ENCODE results near the gene FAN1.

The FAN1 gene

GRCh38 chr15:30921781-30922479 is 18.2 kb downstream of the FAN1 start:
- no peak for DNase-seq

GRCh38 chr15:30922480-30923311 is 19.0 kb downstream of the FAN1 start:
- DNase-seq, result no peak

GRCh38 chr15:30923429-30923828 is 19.7 kb downstream of the FAN1 start:
- no peak for DNase-seq

DNA sequence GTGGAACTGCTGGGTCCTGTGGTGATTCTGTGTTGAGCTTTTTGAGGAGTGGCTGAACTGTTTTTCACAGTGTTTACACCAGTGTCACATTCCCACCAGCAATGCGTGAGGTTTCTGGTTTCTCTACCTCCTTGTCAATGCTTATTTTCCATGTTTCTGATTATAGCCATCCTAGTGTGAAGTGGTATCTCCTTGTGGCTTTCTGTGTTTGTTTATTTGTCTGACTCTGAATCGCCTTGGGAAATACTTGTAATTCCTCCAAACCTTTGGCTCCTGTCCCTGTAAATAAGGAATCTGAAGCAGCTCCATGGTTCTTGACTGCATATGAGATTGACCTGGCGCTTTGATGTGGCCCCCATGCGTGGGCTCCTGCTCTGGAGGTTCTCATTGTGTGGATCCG is 20.6 kb downstream of the FAN1 start:
- no peak for DNase-seq

GRCh38 chr15:30925686-30926085 is 22.0 kb downstream of the FAN1 start:
- DNase-seq, result no peak

GRCh38 chr15:30926161-30926560 is 22.4 kb downstream of the FAN1 start:
- DNase-seq, result no peak

DNA sequence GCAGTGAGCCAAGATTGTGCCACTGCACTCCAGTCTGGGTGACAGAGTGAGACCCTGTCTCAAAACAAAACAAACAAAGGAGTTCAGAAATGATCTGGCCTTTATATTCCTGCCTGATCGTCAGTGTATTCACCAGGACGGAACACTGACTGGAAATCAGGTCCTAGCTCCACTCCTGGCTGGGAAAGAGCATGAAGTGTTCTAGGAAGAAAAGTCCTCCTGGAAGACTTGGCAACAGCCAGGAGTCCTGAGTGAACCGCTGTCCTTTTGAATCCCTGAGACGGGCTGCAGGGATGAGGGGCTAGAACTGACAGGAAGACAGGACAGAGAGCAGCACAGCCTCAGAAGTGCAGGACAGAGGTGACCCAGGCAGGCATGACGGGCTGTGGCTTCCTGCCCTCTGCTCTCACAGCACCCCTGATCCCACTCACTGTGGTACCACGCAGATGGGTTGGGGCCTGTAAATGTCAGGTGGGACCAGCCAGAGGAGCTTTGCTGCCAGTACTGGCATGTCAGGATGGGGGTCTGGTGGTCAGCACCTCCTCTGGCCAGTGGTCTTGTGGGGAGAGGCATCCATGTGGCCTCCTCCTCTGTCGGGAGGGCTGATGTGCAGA is 23.5 kb downstream of the FAN1 start:
- DNase-seq, result no peak

GRCh38 chr15:30928076-30928475 is 24.4 kb downstream of the FAN1 start:
- DNase-seq, result no peak

DNA sequence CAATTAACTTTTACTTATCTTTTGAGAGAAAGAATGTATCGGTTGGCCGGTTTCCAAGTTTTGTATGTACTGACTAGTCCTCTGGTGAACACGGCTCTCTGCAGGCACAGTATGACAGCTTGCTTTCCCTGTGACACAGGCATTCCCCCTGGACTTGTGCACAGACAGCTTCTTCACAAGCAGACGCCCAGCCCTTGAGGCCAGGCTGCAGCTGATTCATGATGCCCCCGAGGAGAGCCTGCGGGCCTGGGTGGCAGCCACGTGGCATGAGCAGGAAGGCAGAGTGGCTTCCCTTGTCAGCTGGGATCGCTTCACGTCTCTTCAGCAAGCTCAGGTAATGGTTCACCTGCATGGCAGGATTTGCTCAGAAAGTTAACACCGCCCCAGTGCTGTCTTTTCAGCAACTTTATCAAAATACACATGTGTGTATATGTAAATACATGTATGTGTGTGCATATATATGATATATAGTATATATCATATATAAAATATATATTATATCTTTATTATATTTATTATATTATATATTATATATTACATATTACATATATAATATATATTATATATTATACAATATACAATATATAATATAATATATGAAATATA is 25.5 kb downstream of the FAN1 start:
- peak; percentile 48 for DNase-seq

DNA sequence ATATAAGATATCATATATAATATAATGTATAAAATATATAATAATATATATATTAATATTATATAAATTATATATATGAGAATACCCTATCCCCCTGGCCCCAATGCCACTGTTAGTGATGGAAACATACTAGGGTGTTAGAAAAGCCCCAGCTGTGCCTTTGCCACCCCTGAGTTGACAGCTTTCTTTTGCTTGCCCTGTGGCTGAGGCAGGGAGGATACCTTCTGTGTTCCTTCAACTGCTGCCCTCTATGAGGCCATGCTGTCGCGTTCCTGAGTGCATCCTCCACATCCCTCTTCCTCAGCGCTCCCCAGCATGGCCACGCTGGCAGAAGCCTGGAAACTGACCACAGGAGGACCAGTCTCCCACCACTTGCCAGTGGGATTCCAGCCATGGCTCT is 26.3 kb downstream of the FAN1 start:
- no peak for DNase-seq

DNA sequence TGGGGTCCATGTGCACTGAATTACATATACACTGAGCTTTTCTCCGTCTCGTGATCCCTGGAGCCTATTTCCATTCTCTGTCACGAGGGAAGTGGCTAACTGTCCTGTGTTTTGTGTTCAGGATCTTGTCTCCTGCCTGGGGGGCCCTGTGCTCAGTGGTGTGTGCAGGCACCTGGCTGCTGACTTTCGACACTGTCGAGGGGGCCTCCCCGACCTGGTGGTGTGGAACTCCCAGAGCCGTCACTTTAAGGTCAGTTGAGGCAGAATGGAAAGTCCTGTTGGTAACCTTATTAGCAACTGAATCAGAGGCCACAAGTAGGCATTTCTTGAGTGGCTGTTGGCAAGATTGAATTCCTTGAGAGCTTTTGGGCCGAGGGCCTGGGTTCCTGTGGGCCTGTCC is 26.7 kb downstream of the FAN1 start:
- DNase-seq, result no peak

GRCh38 chr15:30933293-30933692 is 29.6 kb downstream of the FAN1 start:
- DNase-seq, result no peak

- DNase-seq, result no peak
Observed at GRCh38 chr15:30939161-30939560, 35.4 kb downstream of the FAN1 start.

- DNase-seq, result no peak
Observed at GRCh38 chr15:30940359-30940758, 36.6 kb downstream of the FAN1 start.

DNA sequence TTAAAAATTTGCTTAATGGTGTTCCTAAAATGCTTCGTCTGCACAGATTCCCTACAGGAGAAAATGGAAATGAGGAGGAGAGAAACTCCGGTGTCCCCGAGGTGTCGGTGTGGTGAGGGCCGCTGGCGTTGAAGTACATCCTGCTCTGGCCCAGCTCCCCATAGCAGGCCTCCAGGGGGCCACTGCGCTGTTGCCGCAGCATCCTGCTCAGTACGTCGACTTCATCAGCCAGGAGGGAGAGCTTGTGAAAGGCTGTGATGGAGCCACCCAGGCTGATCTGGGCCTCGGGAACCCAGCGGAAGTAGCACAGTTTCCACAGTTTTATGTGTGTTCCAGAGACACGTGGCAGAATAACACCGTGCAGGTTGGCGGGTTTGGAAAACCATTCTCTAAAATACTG is 37.8 kb downstream of the FAN1 start:
- no peak for DNase-seq

DNA sequence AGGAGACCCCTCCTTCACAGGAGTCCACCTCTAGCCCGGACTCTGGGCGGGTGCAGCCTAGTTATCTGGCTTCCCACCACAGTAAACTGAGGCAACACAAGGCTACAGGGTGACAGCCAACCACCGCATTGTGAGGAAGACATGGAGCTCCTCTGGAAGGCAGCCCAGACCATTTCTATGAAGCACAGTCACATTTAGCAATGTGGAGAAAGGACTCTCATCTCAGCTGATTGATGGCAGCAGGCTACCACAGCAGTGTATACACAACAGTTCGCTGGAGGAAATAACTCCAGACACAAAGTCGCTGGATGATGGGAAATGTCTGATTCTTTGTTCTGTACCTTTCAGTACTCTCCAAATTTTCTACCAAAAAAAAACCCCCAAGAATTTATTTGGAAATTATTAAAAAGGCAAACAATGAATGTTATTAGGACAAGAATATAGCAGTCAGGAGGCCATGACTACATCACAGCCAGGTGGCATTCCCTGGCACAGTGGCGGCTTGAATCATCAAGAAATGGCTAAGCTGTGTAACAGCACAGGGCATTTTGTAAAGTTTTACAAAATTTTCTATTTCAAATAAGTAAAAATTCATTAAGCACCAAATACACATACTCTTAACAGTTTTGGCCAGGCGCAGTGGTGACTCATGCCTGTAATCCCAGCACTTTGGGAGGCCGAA is 40.1 kb downstream of the FAN1 start:
- DNase-seq, result no peak

DNA sequence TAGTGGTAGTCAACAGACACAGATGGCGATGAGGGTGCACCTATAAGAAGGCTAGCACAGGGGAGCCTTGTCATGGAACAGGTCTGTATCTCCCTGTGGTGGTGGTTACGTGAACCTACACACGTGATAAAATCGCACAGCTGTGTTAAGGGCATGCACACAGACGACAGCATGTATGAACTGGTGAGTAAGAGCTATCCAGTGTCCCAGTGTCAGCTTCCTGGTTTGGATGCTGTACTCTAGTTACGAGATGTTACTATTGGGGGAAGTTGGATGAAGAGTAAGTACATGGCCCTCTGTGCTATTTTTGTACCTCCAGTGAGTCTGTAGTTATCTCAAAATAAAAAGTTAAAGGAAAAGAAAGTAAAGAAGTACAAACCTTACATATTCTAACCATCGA is 49.5 kb downstream of the FAN1 start:
- DNase-seq, result no peak

- DNase-seq, result no peak
Observed at GRCh38 chr15:30953731-30954378, 50.1 kb downstream of the FAN1 start.

DNA sequence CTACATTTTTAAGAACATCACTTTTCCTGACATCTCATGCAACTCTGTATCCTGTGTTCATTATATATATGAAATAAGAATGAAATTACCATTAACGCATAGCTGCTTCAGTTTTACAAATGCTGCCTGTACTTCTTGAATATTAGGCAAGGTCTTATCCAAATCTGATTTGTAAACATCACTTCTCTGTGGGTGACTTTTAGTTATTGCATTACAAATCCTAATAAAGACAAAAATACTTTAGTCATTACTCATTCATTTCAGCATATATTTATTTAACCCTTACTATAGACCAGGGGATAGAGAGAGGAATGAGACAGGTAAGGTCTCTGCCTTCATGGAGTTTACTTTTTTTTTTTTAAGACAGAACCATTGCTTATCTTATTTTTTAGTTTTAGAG is 51.0 kb downstream of the FAN1 start:
- DNase-seq, result no peak

DNA sequence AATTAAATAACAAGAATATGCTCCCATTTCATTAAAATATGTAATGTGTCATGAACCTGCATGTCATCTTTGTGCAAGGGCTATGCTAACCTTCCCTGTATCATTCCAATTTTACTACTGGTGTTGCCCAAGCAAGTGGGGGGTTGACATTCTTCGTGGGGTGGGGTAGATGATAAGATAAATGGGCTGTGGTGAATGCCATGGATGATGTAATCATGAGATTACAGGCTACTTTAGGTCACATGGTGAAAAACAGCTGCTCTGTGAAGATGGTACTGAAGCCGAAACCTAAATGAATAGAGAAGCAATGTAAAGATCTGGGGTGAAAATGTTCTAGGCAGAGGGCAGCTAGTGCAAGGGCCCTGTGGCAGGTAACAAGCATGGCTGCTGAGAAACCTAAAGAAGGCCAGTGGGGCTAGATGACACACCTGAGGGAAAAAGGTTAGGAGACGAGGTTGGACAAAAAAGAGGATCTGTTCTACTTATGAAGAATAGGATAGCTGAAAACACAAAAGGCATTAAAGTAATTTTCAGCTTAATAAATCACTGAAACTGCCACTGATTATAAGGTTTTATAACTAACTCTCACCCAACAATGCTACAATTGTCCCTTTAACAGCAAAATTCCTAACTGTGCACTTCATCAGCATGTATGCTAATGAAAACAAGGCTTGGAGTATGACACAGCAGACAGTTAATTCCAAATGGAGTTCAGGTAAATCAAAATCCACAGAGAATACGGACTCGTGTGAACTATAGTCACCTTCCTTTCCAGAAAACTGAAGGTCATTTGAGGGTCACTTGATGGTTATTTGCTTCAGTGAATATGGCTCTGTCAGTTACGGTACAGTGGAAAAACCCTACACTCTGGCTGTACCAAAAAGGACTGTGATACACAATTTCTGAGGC is 52.8 kb downstream of the FAN1 start:
- no peak for DNase-seq

- DNase-seq, result no peak
Observed at GRCh38 chr15:30958219-30958618, 54.5 kb downstream of the FAN1 start.
